ENCODE measurements around the gene HEMK1.

Gene HEMK1

DNA sequence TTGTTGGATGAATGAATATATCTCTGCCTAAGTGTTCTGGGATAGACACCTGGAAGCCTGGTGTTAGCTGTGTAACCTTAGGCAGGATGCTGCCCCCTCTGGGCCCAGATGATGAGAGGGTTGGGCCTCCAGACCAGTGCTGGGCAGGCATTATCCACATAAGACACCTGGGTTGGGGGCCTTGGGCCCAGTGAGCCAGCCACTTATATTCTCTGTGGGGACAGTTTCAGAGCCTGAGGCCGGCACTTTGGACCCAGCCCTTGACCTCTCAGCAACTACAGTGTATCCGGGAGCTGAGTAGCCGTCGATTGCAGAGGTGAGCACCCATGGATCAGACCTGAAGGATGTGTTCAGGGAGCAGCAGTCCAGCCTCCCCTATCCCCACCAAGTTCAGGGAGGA lies 2.2 kb downstream of the HEMK1 start:
- no peak for DNase-seq (ENCODE audit: low spot score)
- TF ChIP-seq, protein P1, sequence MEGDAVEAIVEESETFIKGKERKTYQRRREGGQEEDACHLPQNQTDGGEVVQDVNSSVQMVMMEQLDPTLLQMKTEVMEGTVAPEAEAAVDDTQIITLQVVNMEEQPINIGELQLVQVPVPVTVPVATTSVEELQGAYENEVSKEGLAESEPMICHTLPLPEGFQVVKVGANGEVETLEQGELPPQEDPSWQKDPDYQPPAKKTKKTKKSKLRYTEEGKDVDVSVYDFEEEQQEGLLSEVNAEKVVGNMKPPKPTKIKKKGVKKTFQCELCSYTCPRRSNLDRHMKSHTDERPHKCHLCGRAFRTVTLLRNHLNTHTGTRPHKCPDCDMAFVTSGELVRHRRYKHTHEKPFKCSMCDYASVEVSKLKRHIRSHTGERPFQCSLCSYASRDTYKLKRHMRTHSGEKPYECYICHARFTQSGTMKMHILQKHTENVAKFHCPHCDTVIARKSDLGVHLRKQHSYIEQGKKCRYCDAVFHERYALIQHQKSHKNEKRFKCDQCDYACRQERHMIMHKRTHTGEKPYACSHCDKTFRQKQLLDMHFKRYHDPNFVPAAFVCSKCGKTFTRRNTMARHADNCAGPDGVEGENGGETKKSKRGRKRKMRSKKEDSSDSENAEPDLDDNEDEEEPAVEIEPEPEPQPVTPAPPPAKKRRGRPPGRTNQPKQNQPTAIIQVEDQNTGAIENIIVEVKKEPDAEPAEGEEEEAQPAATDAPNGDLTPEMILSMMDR (IDR thresholded peaks at IDR 0.05; ENCODE audit: extremely low read depth, missing control alignments) = no peak

DNA sequence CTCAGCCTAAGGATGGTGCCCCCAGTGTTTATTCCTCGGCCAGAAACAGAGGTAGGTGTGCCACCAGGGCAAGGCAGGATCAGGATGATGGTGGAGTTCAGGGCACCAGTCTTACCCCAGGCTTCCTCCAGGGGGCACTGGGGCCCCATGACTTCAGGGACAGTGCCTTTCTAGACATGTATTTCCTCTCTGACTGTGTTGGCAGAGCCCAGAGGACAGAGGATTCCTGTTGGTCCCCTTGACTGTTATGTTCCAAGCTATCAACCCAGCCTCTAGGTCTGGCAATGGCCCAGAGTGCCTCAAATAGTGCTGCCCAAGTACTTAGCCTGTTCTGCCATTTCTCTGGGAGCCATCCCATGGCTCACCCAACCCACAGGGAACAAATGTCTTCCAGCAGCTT lies 2.8 kb downstream of the HEMK1 start:
- TF ChIP-seq, protein P1 (IDR thresholded peaks at IDR 0.05; ENCODE audit: extremely low read depth, missing control alignments) = peak; percentile 62
- peak; percentile 72 for DNase-seq (ENCODE audit: low spot score)

DNA sequence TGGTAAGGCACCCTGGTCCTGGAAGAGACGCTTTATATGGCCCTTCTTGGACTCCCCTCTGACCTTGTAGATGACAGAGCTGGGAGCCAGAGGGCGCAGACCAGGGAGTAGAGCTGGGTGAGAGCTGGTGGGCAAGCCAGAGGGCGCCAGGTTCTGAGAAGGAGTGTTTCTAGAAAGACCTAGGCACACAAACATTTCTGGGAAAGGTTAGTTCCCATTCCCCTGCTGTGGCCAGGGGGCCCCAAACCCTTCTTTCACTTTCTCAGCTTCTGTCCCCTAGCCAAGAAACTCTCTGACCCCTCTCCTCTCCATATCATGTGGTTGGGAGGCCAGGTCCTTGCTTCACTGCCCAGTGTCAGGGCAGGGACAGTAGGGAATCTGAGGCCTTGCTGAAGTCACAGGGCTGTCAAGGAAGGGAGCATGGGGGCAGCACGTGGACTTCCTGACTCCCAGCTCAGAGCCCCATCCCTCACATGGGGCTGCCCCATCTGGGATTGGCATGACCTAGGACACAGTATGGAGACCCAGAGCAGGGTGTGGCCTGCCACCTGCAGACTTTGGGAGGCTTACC lies 3.6 kb downstream of the HEMK1 start:
- no peak for DNase-seq (ENCODE audit: low spot score)
- TF ChIP-seq, protein P1 (IDR thresholded peaks at IDR 0.05; ENCODE audit: extremely low read depth, missing control alignments) = no peak

DNA sequence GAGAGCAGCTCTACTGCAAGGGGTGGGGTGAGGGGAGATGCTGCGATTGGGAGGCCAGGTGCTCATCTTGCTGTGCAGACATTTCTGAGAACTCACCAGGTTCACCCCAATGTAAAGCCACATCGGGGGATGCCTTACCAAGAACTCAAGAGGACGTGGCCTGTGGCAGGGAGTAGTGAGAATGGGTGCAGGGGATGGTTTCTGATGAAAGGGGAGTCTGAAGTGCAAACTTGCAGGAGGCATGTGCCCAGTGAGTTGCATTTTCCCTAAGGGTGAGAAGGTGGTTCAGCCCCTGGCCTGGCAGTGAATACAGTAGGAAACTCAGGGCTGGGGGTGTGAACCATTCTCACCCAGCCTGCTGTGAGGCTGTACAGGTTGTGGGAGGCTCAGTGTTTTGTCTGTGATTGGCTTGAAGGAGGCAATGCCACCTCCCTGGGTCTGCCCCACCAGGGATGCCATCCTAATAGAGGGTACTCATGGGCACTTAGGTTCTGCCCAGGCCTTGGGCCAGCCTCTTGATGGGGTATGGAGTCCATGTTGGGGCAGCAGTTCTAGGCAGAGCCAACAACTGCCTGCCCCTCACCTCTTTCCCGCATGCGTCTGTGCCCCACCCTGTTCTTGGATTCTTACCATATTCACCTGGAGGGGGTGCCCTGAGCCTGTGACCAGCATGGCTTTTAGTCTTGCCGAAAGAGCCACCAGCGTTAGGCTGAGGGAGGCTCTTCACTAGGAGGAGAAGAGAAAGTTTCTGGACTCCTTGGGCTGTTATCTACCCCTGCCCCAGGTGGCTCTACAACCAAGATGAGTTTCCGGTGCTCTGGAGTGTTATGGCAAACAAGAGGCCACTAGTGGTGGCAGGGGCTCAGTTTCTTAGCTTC lies 4.5 kb downstream of the HEMK1 start:
- DNase-seq (ENCODE audit: low spot score) = no peak
- TF ChIP-seq, protein P1 (IDR thresholded peaks at IDR 0.05; ENCODE audit: extremely low read depth, missing control alignments) = no peak

DNA sequence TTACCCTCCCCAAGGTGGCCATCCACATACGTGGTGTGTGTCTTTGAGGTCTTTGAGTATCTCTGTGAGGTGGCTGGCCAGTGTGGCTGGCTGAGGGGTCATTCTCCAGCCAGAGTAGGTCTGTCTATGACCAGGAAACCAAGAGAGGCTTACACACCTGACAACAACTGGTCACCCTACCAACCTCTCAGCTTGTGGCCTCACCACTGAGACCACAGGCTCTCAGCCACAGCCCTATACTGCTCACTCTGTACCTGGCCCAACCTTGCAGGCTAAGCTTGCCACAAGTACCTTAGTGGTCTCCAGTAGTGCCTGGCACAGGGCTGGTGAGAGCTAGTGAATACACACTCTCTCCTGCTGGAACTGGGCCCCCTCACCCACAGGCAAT lies 5.1 kb downstream of the HEMK1 start:
- DNase-seq (ENCODE audit: low spot score) = no peak
- TF ChIP-seq, protein P1 (IDR thresholded peaks at IDR 0.05; ENCODE audit: extremely low read depth, missing control alignments) = no peak

DNA sequence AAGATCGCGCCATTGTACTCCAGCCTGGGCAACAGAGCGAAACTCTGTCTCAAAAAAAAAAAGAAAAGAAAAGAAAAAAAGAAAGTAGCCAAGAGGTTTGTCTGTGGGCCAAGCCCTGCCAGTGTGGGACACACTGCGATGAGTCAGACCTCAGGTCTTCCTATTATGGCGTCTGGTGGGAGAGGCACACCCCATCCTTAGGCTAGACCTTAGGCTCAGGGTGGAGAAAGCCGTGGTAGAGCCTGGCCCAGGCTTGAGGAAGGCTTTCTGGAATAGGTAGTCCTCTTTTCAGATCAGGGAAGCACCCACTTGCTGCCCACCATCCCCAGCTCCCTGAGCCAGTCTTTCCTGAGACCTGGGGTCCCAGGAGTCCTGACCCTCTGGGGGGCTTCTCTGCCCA lies 6.0 kb downstream of the HEMK1 start:
- DNase-seq (ENCODE audit: low spot score) = no peak
- TF ChIP-seq, protein P1 (IDR thresholded peaks at IDR 0.05; ENCODE audit: extremely low read depth, missing control alignments) = no peak

DNA sequence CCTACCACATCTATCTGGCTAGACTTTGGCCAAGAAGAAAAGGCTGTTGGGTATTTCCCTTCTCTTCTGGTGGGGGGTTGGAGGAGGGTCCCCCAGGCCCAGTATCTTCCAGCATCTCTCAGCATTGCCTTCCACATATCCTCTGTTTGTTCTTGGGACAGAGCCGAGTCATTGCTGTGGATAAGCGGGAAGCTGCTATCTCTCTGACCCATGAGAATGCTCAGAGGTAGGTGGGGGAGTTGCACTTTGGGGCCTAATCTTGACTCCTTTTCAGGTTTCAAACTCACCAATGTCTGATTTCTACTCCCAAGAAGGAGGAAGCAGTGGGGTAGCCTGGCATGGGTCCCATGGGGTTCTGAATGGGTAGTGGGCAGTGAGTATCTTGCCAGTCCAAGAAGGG lies 8.0 kb downstream of the HEMK1 start:
- TF ChIP-seq, protein P1 (IDR thresholded peaks at IDR 0.05; ENCODE audit: extremely low read depth, missing control alignments) = no peak
- no peak for DNase-seq (ENCODE audit: low spot score)

Data from GM20000 (cell line).